22Rv1 (cell line): ENCODE results near the gene NSMCE3.
"Not testable (repeated sequence)": the region's sequence is repeated elsewhere in the genome, so short reads cannot be mapped to it uniquely, and the experiment has no call there.

Experiments
- H3K27ac ChIP-seq: fragments of 450-650 bp; 2 replicates; pipeline ENCODE4 v1.5.1; 2017
- ZFX ChIP-seq: fragments of 450-650 bp; IDR thresholded peaks from 2 replicates; pipeline ENCODE4 v1.6.1; 2017; ENCODE audit warnings: antibody characterized with exemption, borderline replicate concordance
- TF ChIP-seq, protein P1 (sequence below): fragments of 450-650 bp; IDR thresholded peaks from 2 replicates; pipeline ENCODE4 v1.5.1; 2017; ENCODE audit warnings: mild to moderate bottlenecking

The NSMCE3 gene

DNA sequence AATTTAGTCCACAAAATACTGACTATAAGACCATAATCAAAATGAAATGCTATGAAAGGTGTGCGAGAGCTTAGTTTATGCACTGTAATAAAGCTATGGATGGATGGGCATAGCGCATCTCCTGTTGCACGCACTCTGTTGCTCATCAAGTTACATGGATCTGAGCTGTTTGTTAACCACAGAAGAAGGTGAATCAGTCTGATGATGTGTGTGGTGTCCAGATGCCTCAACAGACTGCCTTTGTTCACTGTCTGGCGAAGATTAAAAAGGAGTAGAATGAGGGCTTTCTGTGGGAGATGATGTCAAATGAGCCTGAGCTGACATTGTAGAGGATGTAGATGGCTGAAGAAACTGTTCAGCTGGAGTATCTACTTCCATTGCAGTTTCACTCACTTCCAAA, 36.1 kb downstream of the NSMCE3 start:
- TF ChIP-seq, protein P1, sequence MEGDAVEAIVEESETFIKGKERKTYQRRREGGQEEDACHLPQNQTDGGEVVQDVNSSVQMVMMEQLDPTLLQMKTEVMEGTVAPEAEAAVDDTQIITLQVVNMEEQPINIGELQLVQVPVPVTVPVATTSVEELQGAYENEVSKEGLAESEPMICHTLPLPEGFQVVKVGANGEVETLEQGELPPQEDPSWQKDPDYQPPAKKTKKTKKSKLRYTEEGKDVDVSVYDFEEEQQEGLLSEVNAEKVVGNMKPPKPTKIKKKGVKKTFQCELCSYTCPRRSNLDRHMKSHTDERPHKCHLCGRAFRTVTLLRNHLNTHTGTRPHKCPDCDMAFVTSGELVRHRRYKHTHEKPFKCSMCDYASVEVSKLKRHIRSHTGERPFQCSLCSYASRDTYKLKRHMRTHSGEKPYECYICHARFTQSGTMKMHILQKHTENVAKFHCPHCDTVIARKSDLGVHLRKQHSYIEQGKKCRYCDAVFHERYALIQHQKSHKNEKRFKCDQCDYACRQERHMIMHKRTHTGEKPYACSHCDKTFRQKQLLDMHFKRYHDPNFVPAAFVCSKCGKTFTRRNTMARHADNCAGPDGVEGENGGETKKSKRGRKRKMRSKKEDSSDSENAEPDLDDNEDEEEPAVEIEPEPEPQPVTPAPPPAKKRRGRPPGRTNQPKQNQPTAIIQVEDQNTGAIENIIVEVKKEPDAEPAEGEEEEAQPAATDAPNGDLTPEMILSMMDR, result no peak
- H3K27ac ChIP-seq, result no peak overlapping the region

DNA sequence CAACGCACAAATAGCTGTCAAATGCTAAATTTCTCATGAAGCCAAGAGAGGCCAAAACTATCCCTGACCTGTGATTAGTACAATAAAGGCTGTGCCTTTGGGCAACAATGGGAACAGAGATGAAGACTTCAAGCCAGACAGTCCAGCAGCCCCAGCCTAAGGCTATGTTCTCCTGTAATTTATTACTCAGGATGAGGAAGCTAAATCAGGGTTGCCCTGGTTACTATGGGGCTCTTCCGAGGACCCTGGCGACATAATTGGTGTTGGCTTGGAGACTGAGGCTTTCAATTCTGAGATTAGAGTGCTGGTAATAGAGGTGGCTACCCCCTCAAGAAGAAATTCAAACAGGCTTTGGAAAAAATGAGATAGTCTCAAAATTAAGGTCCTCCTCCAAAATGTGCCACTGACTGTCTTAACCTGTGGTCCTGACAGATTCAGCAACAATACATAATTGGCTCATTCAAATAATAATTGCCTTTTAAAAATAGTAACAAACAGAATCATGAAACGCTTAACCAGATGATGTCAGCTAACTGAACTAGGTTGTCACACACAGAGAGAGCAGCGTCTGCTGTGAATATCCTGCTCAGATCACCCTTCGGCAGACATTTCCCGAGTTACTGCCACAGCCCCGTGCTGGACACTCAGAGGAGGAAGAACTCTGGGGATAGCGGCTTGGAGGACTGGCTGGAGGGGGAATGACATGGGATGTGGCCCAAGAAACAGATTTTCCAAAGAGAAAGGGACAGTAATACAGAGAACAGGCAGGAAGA, 43.0 kb downstream of the NSMCE3 start:
- TF ChIP-seq, protein P1, result no peak
- no peak for TF ChIP-seq ZFX
- no peak overlapping the region for H3K27ac ChIP-seq

DNA sequence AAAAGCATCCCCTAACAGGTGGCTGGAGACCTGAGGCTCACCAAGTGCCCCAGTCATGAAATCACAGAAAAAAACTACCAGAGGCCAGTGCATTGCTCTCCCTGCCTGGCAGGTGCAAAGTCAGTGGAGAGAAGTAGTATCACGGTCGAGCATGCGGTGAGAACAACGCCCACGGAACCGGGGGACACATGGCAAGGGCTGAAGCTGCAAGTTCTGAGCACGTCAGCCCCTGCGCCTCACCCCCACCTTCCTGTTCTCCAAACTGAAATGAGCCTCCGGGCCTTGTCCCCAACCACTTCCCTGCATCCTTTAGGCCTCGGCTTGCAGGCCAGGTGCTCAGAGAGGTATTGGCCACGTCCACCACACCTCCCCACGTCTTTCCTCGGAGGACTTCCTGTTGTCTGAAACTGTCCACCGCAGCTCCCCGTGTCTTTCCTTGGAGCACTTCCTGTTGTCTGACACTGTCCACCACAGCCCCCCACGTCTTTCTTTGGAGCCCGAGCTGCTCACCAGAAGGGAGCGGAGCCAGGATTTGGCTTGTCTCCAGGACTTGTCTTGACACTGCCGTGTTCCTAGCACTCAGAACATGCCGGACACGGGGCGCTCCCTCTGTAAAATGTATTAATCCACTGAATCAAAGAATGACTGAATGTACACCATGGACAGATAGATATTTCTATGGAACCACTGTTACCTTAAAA, 43.9 kb downstream of the NSMCE3 start:
- H3K27ac ChIP-seq, result no peak overlapping the region
- TF ChIP-seq, protein P1, result no peak
- no peak for TF ChIP-seq ZFX

DNA sequence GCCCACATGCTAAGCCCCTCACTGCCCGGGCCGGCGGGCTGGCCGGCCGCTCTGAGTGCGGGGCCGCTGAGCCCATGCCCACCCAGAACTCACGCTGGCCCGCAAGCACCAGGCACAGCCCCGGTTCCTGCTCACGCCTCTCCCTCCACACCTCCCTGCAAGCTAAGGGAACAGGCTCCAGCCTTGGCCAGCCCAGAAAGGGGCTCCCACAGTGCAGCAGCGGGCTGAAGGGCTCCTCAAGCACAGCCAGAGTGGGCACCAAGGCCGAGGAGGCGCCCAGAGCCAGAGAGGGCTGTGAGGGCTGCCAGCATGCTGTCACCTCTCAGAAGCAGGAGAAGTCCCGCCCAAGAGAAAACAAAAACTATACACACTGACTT, 44.6 kb downstream of the NSMCE3 start:
- H3K27ac ChIP-seq, result not testable (repeated sequence)

DNA sequence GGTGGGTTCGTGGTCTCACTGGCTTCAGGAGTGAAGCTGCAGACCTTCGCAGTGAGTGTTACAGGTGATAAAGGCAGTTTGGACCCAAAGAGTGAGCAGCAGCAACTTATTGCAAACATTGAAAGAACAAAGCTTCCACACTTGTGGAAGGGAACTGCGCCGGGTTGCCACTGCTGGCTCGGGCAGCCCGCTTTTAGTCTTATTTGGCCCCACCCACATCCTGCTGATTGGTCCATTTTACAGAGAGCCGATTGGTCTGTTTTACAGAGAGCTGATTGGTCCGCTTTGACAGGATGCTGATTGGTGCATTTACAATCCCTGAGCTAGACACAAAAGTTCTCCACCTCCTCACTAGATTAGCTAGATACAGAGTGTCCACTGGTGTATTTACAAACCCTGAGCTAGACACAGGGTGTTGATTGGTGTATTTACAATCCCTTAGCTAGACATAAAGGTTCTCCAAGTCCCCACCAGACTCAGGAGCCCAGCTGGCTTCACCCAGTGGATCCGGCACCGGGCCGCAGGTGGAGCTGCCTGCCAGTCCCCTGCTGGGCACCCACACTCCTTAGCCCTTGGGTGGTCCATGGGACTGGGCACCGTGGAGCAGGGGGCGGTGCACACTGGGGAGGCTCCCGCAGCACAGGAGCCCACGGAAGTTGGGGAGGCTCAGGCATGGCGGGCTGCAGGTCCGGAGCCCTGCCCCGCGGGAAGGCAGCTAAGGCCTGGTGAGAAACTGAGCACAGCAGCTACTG, 45.2 kb downstream of the NSMCE3 start:
- not testable (repeated sequence) for H3K27ac ChIP-seq

DNA sequence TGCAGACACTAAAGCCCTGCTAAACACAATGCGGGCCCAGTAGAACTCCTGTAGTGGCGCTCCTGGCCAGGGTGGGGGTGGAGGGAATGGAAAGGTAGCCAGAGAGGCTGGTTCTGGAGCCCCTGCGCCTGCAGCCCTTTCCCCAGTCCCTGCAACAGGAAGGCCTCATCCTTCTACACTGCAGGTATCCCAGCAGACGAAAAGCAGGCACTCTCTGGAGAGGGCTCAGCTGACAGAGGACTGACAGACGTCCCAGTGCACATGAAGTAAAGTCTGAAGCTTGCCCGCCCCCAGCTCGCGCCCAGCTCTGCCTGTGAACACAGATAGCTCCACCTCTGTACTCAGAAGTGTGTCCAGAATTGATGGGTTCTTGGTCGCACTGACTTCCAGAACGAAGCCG, 46.0 kb downstream of the NSMCE3 start:
- TF ChIP-seq, protein P1, result no peak
- TF ChIP-seq ZFX, result no peak
- no peak overlapping the region for H3K27ac ChIP-seq

DNA sequence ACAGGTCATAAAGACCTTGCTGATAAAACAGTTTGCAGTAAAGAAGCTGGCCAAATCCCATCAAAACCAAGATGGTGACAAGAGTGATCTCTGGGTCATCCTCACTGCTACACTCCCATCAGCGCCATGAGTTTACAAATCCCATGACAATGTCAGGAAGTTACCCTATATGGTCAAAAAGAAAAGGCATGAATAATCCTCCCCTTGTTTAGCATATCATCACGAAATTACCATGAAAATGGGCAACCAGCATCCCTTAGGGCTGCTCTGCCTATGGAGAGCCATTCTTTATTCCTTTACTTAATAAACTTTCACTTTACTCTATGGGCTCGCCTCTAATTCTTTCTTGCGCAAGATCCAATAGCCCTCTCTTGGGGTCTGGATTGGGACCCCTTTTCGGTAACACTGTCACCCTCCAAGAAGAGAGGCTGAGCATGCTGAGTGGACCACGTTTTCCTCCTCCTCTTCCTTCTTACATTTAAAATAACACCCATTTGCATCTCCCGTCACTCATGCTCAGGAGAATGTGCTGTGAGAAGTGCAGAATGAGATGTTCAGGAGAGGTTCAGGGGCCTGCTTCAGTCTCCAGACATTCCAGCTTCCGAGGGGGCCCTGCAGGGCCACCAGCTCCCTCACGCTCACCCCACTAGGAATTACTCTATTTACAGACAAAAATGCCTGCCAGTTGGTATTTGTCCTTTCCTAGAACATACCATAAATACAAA, 47.3 kb downstream of the NSMCE3 start:
- TF ChIP-seq ZFX, result no peak
- TF ChIP-seq, protein P1, result no peak
- no peak overlapping the region for H3K27ac ChIP-seq

DNA sequence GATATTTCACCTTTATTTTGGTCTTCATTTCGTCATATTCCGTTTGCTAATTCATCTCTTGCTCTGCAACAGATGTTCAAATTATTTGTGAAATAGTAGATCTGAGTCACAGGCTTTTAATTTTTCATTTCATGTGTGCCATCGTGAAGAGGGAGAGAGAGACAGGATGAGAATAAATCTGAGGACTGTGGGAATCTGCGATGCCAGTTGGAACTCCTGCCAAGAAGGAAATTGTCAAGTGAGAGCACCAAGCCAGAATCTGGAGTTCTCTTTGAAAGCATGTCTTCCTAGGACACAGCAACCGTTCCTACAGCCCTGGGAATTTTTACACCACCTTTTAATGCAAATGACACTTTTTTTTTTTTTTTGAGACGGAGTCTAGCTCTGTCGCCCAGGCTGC, 48.8 kb downstream of the NSMCE3 start:
- TF ChIP-seq, protein P1, result no peak
- TF ChIP-seq ZFX, result no peak
- no peak overlapping the region for H3K27ac ChIP-seq
